Esophagus squamous epithelium (tissue), 5 donors: ENCODE data around the gene PFDN1. TPM values are rescaled to one million over a fixed set of nuclear protein-coding genes. Genes with fewer than 3 reads are reported as not detected.

ENCODE experiments used
- DNase-seq: peaks from one replicate; lab custom pipeline; 2025; lab: John Stamatoyannopoulos, UW
- H3K27ac ChIP-seq, 4 donors: fragments of 200-600 bp; sonication (generic); one replicate each; pipeline ENCODE4 v1.5.1; 2016 to 2019; ENCODE audit warnings: mild to moderate bottlenecking in 1 of 4
- H3K27me3 ChIP-seq, 4 donors: fragments of 200-600 bp; sonication (generic); 1 replicate in 3 of 4; 2 replicates in 1 of 4; pipeline versions ENCODE4 v1.5.1 to v1.6.0; 2017 to 2021; ENCODE audit warnings: antibody characterized with exemption in 1 of 4
- H3K36me3 ChIP-seq, 3 donors: fragments of 200-600 bp; sonication (generic); one replicate each; pipeline ENCODE4 v1.5.1; 2016 to 2019
- H3K4me1 ChIP-seq, 3 donors: fragments of 200-600 bp; sonication (generic); one replicate each; pipeline ENCODE4 v1.5.1; 2017 to 2019
- H3K4me3 ChIP-seq, 4 donors: fragments of 200-600 bp; sonication (generic); 1 replicate in 3 of 4; 2 replicates in 1 of 4; pipeline ENCODE4 v1.5.1; 2016 to 2019; ENCODE audit warnings: mild to moderate bottlenecking in 2 of 4, moderate library complexity in 1 of 4
- H3K9me3 ChIP-seq, 3 donors: fragments of 200-600 bp; sonication (generic); one replicate each; pipeline ENCODE4 v1.5.1; 2016 to 2019
- CTCF ChIP-seq, 6 experiments: fragments of 450-650 bp in 4 of 6; fragments of 200-600 bp in 2 of 6; sonication (generic) in 2 of 6; IDR thresholded peaks; one replicate each; pipeline ENCODE4 v1.5.1; 2016 to 2019; ENCODE audit warnings: antibody characterized with exemption in 6 of 6, mild to moderate bottlenecking in 4 of 6, moderate library complexity in 4 of 6
- POLR2A ChIP-seq, 4 donors: fragments of 450-650 bp; IDR thresholded peaks; one replicate each; pipeline ENCODE4 v1.6.1; 2017; ENCODE audit warnings: antibody characterized with exemption in 4 of 4, mild to moderate bottlenecking in 4 of 4, moderate library complexity in 3 of 4
- WGBS, 2 donors: methylation state at CpG; one replicate each; pipeline ENCODE4 v1.1.5; 2018; 5-methylcytosine and 5-hydroxymethylcytosine counted together
- intact Hi-C: fragments of 100-400 bp; cut with DNase I; formaldehyde crosslinking; loops from one replicate; pipeline ENCODE4 v1.15.0; 2022
- total RNA-seq, 4 donors: library from RNA; depleted of rRNA; stranded (reverse); fragments of >200 nt; gene quantifications; one replicate each; pipeline ENCODE4 v1.1.0, GENCODE V29; 2016
- donor health status: DM: yes; HTN: yes; CAD: no.

Gene PFDN1
- total RNA-seq, result 10 to 100 TPM; 38.1 to 67.5 (median 60.4) TPM

GRCh38 chr5:140302786-140303639, at the start of gene PFDN1:
Gene PFDN1, minus strand, starts transcription at chr5:140303101. Its CDS starts 28 bp downstream, at chr5:140303073.
- 0 to 3% methylated on average over 18 to 29 of the region's 30 CpGs for WGBS, 2 donors
- H3K9me3 ChIP-seq, result no peaks in the 10 kb centered on the region
- peak; percentile 78 for DNase-seq
- peak within 1 kb of the TSS; percentile 52 to 94 (median 82) for H3K4me3 ChIP-seq
- H3K27me3 ChIP-seq, result no peaks in the 10 kb centered on the region
- H3K27ac ChIP-seq, result peak within 1 kb of the TSS; percentile 88 to 94 (median 90)
- peaks cover 0 to 21% (median 5%) of the 10 kb centered on the region in 3 donors for H3K36me3 ChIP-seq
- H3K4me1 ChIP-seq, result peaks cover 4 to 42% (median 10%) of the 10 kb centered on the region in 3 donors
- TF ChIP-seq POLR2A (IDR thresholded peaks at IDR 0.05) (peak in 1 of 4 donors; percentile 48), CTCF (IDR thresholded peaks at IDR 0.05) (peak in 2 of 6 experiments; percentile 5 to 25)
- intact Hi-C loops, result no loop called here

- intact Hi-C loops, result loop anchor here (2.0 kb wide), 1 partner anchor 107 kb away; no protein-coding TSS in a partner anchor
Measured at GRCh38 chr5:140351609-140352334, 48.9 kb upstream of the PFDN1 start.

GRCh38 chr5:140349244-140349643, 46.3 kb upstream of the PFDN1 start:
- H3K27ac ChIP-seq, result peak overlapping the region; percentile 56 to 91 (median 88)
- DNase-seq, result no peak
- intact Hi-C loops, result no loop called here

More at GRCh38 chr5:140351609-140352334, 48.9 kb upstream of the PFDN1 start:
- Histone ChIP-seq H3K27me3 (no peaks in the 10 kb centered on the region), H3K27ac (no peak overlapping the region), H3K4me1 (peaks cover 20 to 39% (median 21%) of the 10 kb centered on the region in 3 donors), H3K4me3 (no peak overlapping the region), H3K9me3 (no peaks in the 10 kb centered on the region), H3K36me3 (no peaks in the 10 kb centered on the region)
- TF ChIP-seq POLR2A (IDR thresholded peaks at IDR 0.05), result no peak
- peak; percentile 72 to 92 (median 90) for TF ChIP-seq CTCF (IDR thresholded peaks at IDR 0.05)
- no peak for DNase-seq
- 4 to 7% methylated on average over 5 of the region's 5 CpGs for WGBS, 2 donors

GRCh38 chr5:140348104-140348503, 45.2 kb upstream of the PFDN1 start:
- Histone ChIP-seq H3K4me3 (no peak overlapping the region), H3K27ac (peak overlapping the region; percentile 79 to 91 (median 88)), H3K9me3 (no peaks in the 10 kb centered on the region), H3K36me3 (peaks cover 0 to 16% (median 0%) of the 10 kb centered on the region in 3 donors), H3K4me1 (peaks cover 28 to 70% (median 46%) of the 10 kb centered on the region in 3 donors), H3K27me3 (no peaks in the 10 kb centered on the region)
- no peak for DNase-seq
- WGBS, 2 donors, result 35 to 45% methylated on average over 4 of the region's 4 CpGs
- intact Hi-C loops, result no loop called here
- TF ChIP-seq POLR2A (IDR thresholded peaks at IDR 0.05) (no peak), CTCF (IDR thresholded peaks at IDR 0.05) (no peak)

More at GRCh38 chr5:140349244-140349643, 46.3 kb upstream of the PFDN1 start:
- H3K36me3 ChIP-seq, result peaks cover 0 to 5% (median 0%) of the 10 kb centered on the region in 3 donors
- no peaks in the 10 kb centered on the region for H3K27me3 ChIP-seq
- TF ChIP-seq CTCF (IDR thresholded peaks at IDR 0.05) (no peak), POLR2A (IDR thresholded peaks at IDR 0.05) (no peak)
- no peaks in the 10 kb centered on the region for H3K9me3 ChIP-seq
- peaks cover 26 to 59% (median 38%) of the 10 kb centered on the region in 3 donors for H3K4me1 ChIP-seq
- WGBS, 2 donors, result 50% methylated on average over 1 of the region's 2 CpGs; no CpG with 5 or more reads in 1 of the 2 donors
- no peak overlapping the region for H3K4me3 ChIP-seq
